HG02759 (cell line): ENCODE data around the gene NAP1L4.

Source experiments
- ATAC-seq: cut with Tn5 transposase; IDR thresholded peaks from one replicate; pipeline ENCODE4 v1.9.1; 2021; ENCODE audit warnings: mild to moderate bottlenecking, moderate library complexity; ENCODE audit not compliant: unreplicated experiment

Gene NAP1L4

GRCh38 chr11:2963761-2964160 lies 28.4 kb downstream of the NAP1L4 start:
- no peak for ATAC-seq

- no peak for ATAC-seq
These were observed 28.9 kb downstream of the NAP1L4 start for GRCh38 chr11:2963112-2963754.

DNA sequence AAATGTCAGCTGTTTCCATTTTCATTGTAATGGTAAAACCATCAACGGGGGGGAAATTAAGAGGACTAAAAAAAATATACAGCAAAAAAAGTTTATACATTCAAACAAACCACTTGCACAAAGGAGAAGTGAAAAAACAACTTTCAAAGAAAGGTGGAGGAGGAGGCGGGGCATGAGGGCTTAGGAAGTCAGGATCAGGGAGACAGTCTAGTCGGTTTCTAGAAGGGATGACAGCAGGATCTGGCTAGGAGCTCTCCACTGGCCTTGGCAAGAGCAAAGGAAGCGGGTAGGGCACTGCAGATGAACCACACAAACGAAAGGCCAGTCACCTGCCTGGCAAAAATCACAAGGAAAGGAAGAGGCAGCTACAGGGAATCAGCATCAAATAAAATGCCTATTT lies 31.0 kb downstream of the NAP1L4 start:
- no peak for ATAC-seq

- no peak for ATAC-seq
These were observed 32.0 kb downstream of the NAP1L4 start for GRCh38 chr11:2960139-2960538.

DNA sequence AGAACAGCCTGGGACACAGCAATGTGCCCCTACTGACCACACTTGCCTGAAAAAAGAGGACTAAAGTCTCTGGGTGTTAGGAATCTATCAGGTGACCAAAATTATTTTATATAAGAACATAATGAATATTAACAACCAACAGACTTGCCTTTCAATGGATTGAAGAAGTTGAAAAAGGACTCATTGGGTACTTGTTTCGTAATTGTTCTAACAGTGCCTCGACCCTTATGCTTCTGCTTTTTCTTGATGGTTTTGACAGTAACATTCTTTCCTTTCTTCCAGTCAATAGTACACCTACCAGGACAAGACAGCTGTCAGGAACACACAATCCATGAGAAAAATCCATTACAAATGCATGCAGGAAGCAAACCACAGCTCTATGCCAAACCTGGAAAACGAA lies 33.9 kb downstream of the NAP1L4 start:
- no peak for ATAC-seq

GRCh38 chr11:2955906-2956476 lies 36.1 kb downstream of the NAP1L4 start:
- ATAC-seq = no peak

DNA sequence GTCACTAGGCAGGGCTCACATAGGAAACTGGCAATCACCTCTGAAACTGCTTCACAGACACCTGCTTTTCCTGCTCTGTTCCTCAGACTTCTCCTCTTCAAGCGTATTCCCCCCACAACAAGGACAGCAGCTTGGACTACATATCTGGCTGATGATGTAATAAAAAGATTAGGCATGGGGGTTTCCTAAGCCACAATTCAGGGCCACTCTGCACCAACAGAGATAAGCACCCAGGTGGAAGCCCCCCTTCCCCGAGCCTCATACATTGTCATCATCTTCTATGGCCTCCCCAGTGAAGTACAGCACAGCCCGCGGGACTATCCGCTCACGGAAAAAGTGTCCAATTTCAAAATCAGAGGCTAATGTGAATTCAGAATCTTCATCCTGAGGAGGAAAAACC lies 37.9 kb downstream of the NAP1L4 start:
- ATAC-seq = no peak

- ATAC-seq = no peak
These were observed 39.8 kb downstream of the NAP1L4 start for GRCh38 chr11:2952290-2952689.

- no peak for ATAC-seq
These were observed 40.7 kb downstream of the NAP1L4 start for GRCh38 chr11:2951231-2952110.

DNA sequence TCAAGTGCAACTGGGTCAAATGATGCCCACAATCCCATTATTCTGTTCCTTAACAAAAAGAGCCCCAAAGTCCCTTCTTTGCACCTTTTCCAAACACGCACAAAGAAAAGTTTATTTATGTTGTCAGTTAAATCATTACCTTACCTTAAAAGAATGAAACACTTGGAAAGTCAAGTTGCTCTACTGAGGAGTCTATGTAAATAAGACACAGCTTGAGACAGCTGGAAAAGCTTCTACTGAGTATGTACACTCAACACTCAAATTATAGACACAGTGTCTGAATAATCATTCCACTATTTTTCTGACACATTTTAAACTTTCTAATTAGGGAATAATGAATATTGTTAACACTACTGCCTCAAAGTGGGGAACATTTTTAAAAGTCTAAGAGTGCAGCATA lies 41.3 kb downstream of the NAP1L4 start:
- ATAC-seq = no peak

GRCh38 chr11:2949920-2950319 lies 42.2 kb downstream of the NAP1L4 start:
- no peak for ATAC-seq

GRCh38 chr11:2947744-2948143 lies 44.4 kb downstream of the NAP1L4 start:
- no peak for ATAC-seq

GRCh38 chr11:2945757-2946287 lies 46.3 kb downstream of the NAP1L4 start:
- ATAC-seq = no peak

DNA sequence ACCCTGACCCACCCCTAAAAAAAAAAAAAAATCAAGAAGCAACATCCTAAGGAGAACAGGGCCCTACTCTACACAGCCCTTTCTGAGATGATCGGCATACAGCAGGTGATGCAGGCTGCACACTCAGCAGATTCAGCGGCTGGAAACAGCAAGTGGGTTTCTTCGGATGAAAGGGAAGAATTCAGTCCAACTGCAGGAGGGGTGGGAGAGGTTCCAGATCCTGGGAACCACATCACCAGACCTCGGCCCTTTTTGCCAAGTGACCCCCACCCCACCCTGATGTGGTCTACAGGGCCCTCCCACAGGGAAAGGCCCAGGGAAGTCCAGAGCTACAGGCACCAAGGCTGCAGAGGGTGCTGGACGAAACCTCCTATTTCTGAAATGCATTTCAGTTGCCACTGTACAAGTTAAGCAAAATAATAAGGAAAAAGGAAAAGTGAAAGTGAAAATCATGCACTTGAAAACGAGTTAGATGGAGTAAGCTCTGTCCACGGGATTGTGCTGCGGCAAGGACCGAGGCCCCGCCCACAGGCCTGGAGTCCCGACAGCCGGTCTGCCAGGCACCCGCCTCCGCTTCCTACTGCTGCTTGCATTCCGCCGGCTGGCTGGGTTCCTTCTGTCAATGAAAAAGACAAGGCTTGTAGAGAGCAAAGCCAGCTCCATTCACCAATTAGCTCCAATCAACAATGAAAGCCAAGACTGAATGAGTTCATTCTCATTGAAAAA lies 46.9 kb downstream of the NAP1L4 start:
- no peak for ATAC-seq

GRCh38 chr11:2944530-2944929 lies 47.6 kb downstream of the NAP1L4 start:
- no peak for ATAC-seq

DNA sequence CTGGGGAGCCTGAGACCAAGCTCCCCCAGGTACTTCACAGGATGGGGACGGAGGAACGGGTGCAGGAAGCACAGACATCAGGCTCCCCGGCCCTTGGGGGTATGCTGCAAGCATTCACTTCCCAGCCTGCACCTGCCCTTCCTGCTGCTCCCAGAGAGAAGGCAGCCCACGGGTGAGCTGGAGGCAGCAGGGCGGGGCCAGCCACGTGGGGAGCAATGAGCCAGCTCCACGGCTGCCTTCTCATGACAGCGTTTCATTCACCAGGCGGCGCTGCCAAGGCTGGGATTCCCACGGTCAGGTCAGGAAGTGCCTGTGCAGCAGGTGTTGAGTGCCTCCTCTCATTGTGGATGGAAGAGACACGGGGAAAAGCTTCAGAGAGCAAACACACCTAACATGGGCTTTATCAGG lies 48.4 kb downstream of the NAP1L4 start:
- ATAC-seq = no peak

GRCh38 chr11:2942872-2943710 lies 49.0 kb downstream of the NAP1L4 start:
- ATAC-seq = no peak

- no peak for ATAC-seq
These were observed 49.7 kb downstream of the NAP1L4 start for GRCh38 chr11:2942447-2942846.

GRCh38 chr11:2940921-2941821 lies 51.0 kb downstream of the NAP1L4 start:
- ATAC-seq = no peak
